Activated T-cell treated with anti-CD3 and anti-CD28 coated beads for 1 hour (primary cell): ENCODE results near the gene XIRP1.

Experiments used
- DNase-seq: peaks from one replicate; pipeline ENCODE4 v3.0.0-alpha.2; 2020; ENCODE audit warnings: low read depth

The XIRP1 gene

DNA sequence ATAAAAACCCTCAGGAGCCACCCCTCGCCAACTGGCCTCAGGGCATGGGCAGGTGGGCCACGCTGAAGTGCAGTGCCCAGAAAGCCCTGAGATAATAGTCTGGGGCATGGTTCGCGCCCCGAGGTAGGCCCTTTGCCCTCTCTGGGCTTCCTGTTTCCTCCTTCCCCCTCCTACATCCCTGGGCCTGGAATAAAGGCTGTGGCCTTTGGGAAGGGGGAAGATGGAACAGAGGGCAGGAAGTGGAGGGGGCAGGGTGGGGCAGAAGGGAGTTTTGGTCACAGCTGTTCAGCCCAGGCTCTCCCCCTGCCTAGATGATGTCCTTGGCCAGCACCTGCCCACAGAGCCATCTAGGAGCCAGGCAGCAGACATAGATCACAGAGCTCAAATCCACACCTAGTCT lies 50.3 kb downstream of the XIRP1 start:
- DNase-seq = no peak

- no peak for DNase-seq
Measured at GRCh38 chr3:39141171-39141995, 51.0 kb downstream of the XIRP1 start.

DNA sequence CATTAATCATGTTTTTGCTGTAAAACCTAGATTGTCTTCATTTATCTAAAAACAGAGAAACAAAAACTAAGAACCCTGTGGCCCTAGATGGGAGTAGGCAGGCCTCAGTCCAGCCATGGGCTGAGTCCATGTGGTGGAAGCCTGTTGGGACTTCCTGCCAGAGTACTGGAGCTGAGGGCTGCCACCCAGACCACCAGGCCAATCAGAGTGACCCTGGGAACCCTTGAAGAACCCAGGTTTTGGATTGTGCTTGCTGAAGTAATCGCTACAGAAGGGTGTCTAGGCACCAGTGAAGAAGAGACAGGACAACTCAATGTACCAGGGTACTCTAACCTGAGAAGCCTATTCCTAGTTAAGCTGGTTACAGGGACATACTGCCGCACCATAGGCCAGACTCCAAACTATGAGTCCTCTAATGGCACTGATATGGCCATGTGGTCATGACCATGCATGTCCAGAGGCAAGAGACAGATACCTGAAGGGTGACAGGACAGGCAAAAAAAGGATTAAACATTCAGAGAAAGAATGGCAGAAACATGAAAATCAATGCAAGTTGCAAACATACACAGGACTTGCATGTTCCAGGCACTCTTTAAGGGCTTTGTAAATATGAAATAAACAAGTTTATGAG lies 51.9 kb downstream of the XIRP1 start:
- no peak for DNase-seq

DNA sequence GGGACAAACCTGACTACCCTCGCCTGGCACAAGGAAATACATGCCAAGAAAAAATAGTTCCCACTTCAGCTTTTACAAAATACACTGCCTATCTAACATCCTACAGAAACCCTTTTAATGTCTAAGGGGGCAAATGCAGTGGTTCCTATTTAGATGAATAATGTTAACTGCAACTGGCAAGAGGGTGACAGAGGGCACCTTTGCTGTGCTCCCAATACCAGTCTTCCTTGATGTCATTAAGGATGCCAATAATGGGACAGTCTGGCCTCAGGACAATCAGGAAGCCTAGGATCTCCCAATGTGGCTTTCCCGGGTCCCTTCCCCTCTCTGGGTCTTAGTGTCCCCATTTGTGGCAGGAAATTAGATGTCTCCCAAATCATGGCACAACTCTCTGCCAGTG lies 53.0 kb downstream of the XIRP1 start:
- DNase-seq = no peak

DNA sequence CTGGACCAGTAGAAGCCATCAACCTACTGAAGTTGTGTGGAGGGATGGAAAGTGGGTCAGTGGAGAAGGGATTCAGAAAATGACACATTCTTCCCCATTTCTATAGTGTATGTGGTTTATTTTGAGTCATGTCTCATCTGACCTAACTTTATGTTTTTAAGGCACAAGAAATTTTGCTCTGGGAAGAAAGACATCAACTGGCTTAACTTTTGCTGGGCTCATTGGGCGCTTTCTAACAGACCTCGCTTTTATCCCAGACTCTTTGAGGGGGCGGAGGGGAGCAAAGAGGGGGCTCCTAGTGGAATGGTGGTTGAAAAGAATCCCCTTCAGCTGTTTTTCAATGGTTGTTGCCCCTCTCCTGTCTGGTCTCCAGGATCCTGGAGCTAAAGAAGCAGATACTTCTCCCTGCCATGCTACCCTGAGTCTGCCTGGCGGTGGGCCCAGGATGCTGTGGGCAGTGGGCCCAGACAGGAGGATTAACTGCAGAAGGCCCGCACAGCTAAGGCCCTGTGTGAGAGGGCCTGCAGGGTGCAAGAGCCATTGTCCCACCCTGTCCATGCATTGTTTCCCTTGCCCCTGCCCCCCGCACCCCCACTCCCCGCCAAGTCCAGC lies 53.5 kb downstream of the XIRP1 start:
- no peak for DNase-seq

GRCh38 chr3:39137991-39138803 lies 54.2 kb downstream of the XIRP1 start:
- DNase-seq = no peak

- DNase-seq = no peak
Measured at GRCh38 chr3:39137435-39137936, 54.9 kb downstream of the XIRP1 start.

DNA sequence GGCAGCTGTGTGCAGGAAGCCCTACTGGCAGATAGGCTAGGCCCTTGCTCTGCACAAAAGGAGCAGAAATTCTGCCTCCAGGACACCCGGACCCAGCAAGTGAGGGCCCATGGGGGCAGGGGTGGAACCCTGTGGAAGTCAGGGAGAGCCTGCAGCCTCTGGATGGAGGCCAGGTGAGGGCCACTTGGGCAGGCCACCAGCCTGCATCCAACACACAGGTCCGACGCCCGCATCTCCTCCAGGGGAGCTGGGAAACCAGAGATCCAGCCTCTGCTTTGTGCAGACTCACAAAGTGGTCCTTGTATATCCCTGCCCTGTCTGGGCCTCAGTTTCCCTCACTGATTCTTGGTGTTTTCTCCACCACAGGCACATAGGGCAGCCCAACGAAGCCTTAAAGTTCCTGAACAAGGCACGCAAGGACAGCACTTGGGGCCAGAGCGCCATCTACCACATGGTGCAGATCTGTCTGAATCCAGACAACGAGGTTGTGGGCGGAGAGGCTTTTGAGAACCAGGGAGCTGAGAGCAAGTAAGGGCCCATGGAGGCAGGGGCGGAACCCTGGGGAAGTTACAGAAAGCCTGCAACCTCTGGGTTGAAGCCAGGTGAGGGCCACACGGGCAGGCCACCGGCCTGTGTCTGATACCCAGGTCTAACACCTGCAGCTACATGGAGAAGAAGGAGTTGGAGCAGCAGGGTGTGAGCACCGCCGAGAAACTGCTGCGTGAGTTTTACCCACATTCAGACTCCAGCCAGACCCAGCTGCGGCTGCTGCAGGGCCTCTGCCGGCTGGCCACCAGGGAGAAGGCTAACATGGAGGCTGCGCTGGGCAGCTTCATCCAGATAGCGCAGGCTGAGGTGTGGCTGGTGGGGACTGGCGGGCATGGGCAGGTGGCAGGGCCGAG lies 55.6 kb downstream of the XIRP1 start:
- no peak for DNase-seq

DNA sequence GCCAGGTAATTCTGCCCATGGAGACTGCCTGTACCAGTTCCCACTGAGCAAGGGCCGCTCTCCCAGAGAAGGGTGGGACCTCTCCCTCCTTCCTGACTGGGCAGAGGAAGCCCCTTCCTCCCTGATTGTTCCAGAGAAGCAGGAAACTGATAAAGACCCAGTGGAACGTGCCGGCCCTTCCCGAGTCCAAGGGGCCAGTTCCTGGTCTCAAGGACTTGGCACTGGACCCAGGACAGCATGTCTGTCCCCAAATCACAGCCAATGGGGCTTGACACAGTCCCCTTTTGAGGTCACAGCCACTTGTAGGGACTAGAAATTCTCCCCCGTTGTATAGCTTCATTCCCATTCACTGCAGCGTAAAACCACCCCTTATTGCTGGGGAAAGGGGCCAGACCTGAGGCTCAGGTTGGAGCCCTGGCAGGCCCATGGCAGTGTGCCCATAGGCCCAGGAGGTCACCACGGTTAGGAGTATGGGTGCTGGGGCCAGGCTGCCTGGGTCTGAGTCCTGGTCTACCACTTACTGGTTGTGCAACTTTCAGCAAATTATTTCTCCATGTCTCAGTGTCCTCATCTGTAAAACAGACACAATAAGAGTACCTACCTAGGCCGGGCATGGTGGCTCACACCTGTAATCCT lies 57.1 kb downstream of the XIRP1 start:
- DNase-seq = no peak

DNA sequence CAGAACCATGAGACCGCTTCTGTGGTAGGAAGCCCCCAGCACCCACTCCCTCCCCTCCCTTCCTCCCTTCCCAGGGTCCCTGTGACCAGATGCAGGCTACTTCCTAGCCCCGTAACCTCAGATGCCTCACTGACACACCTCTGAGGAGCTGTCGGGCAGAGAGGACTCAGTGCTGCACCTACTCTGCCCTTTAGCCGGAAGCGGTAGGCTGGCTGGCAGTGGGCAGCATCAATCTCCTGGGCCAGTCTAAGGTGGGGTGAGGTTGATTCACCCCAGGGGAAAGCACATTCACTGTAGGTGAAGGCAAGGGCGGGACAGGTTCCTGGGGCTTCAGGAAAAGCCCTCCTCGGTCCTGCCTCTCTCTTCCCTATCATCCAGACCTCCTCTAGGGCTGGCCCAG lies 58.1 kb downstream of the XIRP1 start:
- DNase-seq = no peak

- DNase-seq = no peak
Measured at GRCh38 chr3:39133822-39134221, 58.6 kb downstream of the XIRP1 start.
